Hepatocyte (in vitro differentiated cells): ENCODE results near the gene DDN.
A peak's percentile ranks its signal among the peaks of the same experiment; 100 is the strongest.

Source experiments
- EZH2 ChIP-seq: fragments of 200-600 bp; sonication (generic); IDR thresholded peaks from 2 replicates; pipeline ENCODE4 v1.6.1; 2016; ENCODE audit warnings: antibody characterized with exemption, mild to moderate bottlenecking, borderline replicate concordance
- EZH2phosphoT487 ChIP-seq: fragments of 200-600 bp; sonication (generic); IDR thresholded peaks from one replicate; pipeline ENCODE4 v1.6.1; 2018; ENCODE audit warnings: antibody characterized with exemption, mild to moderate bottlenecking, low read depth, moderate library complexity; ENCODE audit not compliant: unreplicated experiment, severe bottlenecking
- TF ChIP-seq, protein P1 (sequence below): fragments of 200-600 bp; sonication (generic); IDR thresholded peaks from 2 replicates; pipeline ENCODE4 v1.5.1; 2016; ENCODE audit warnings: antibody characterized with exemption, mild to moderate bottlenecking; ENCODE audit not compliant: poor library complexity

DNA sequence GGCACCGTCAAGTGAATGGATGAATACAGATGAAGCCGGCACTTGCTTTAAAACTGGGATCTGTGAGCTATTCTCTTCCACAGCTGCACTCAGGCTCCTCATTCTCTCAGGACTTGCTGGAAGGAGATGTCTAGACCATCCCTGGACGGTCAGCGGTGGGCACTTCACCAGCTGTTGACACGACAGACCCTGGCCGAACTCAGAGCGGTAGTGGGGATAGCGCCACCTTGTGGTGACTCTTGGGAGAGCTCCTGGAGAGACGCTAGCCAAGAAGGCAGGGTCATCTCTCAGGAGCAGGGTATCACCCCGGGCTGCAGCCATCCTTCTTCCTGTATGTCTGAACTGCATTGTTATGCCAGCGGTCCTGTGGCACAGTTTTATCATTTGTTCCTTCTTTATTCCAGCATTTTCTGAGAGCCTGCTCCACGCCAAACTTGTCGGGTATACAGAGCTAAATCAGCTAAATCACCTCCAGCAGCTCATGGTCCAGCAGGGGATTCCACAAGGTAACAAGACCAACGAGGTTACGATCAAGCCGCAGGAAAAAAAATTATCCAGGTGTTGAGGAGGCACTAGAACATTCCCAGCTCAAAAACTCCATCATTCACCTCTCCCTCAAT is 11.0 kb downstream of the DDN start:
- TF ChIP-seq, protein P1, sequence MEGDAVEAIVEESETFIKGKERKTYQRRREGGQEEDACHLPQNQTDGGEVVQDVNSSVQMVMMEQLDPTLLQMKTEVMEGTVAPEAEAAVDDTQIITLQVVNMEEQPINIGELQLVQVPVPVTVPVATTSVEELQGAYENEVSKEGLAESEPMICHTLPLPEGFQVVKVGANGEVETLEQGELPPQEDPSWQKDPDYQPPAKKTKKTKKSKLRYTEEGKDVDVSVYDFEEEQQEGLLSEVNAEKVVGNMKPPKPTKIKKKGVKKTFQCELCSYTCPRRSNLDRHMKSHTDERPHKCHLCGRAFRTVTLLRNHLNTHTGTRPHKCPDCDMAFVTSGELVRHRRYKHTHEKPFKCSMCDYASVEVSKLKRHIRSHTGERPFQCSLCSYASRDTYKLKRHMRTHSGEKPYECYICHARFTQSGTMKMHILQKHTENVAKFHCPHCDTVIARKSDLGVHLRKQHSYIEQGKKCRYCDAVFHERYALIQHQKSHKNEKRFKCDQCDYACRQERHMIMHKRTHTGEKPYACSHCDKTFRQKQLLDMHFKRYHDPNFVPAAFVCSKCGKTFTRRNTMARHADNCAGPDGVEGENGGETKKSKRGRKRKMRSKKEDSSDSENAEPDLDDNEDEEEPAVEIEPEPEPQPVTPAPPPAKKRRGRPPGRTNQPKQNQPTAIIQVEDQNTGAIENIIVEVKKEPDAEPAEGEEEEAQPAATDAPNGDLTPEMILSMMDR = peak; percentile 63
- TF ChIP-seq EZH2phosphoT487 = no peak
- no peak for TF ChIP-seq EZH2
